ENCODE measurements around the gene DPYD.

Gene DPYD

GRCh38 chr1:97196825-97197516 lies 723.9 kb downstream of the DPYD start:
- H3K4me3 ChIP-seq (IDR thresholded peaks at IDR 0.05; ENCODE audit: insufficient read depth, low read depth, low read length), result no peak overlapping the region
- no peak overlapping the region for H3K27ac ChIP-seq
- TF ChIP-seq CTCF (conservative IDR thresholded peaks at IDR 0.05; ENCODE audit: low read depth, low read length), result no peak
- no peak overlapping the region for H3K4me2 ChIP-seq
- H3K36me3 ChIP-seq (ENCODE audit: insufficient read depth), result no peaks in the 10 kb centered on the region
- H4K20me1 ChIP-seq (ENCODE audit: insufficient read depth), result no peaks in the 10 kb centered on the region
- H3K4me1 ChIP-seq (ENCODE audit: low read depth, poor library complexity, severe bottlenecking), result no peaks in the 10 kb centered on the region
- H2AFZ ChIP-seq (ENCODE audit: low read depth), result no peak overlapping the region
- H3K79me2 ChIP-seq (ENCODE audit: insufficient read depth, low read depth), result no peaks in the 10 kb centered on the region
- no peaks in the 10 kb centered on the region for H3K27me3 ChIP-seq (ENCODE audit: insufficient read depth, low read depth)
- H3K9ac ChIP-seq, result no peak overlapping the region

GRCh38 chr1:97192872-97193572 lies 727.8 kb downstream of the DPYD start:
- Histone ChIP-seq H4K20me1 (ENCODE audit: insufficient read depth) (no peaks in the 10 kb centered on the region), H3K4me3 (IDR thresholded peaks at IDR 0.05; ENCODE audit: insufficient read depth, low read depth, low read length) (no peak overlapping the region), H3K9ac (no peak overlapping the region), H3K27ac (no peak overlapping the region), H3K4me1 (ENCODE audit: low read depth, poor library complexity, severe bottlenecking) (no peaks in the 10 kb centered on the region), H3K27me3 (ENCODE audit: insufficient read depth, low read depth) (no peaks in the 10 kb centered on the region), H3K36me3 (ENCODE audit: insufficient read depth) (no peaks in the 10 kb centered on the region), H3K79me2 (ENCODE audit: insufficient read depth, low read depth) (no peaks in the 10 kb centered on the region), H3K4me2 (no peak overlapping the region), H2AFZ (ENCODE audit: low read depth) (no peak overlapping the region)
- no peak for TF ChIP-seq CTCF (conservative IDR thresholded peaks at IDR 0.05; ENCODE audit: low read depth, low read length)

GRCh38 chr1:97190326-97190725 lies 730.5 kb downstream of the DPYD start:
- Histone ChIP-seq H3K36me3 (ENCODE audit: insufficient read depth) (no peaks in the 10 kb centered on the region), H3K9ac (no peak overlapping the region), H3K27me3 (ENCODE audit: insufficient read depth, low read depth) (no peaks in the 10 kb centered on the region), H2AFZ (ENCODE audit: low read depth) (no peak overlapping the region), H3K79me2 (ENCODE audit: insufficient read depth, low read depth) (no peaks in the 10 kb centered on the region), H3K4me3 (IDR thresholded peaks at IDR 0.05; ENCODE audit: insufficient read depth, low read depth, low read length) (no peak overlapping the region), H4K20me1 (ENCODE audit: insufficient read depth) (no peaks in the 10 kb centered on the region), H3K27ac (no peak overlapping the region), H3K4me2 (no peak overlapping the region), H3K4me1 (ENCODE audit: low read depth, poor library complexity, severe bottlenecking) (no peaks in the 10 kb centered on the region)
- no peak for TF ChIP-seq CTCF (conservative IDR thresholded peaks at IDR 0.05; ENCODE audit: low read depth, low read length)

GRCh38 chr1:97186381-97186780 lies 734.5 kb downstream of the DPYD start:
- no peak; the same call in 1 of the 2 replicates for TF ChIP-seq CTCF (conservative IDR thresholded peaks at IDR 0.05; ENCODE audit: low read depth, low read length)
- H2AFZ ChIP-seq (ENCODE audit: low read depth), result no peak overlapping the region
- no peaks in the 10 kb centered on the region for H3K4me1 ChIP-seq (ENCODE audit: low read depth, poor library complexity, severe bottlenecking)

More at GRCh38 chr1:97186381-97186780, 734.5 kb downstream of the DPYD start:
- Histone ChIP-seq H3K4me3 (IDR thresholded peaks at IDR 0.05; ENCODE audit: insufficient read depth, low read depth, low read length) (no peak overlapping the region), H4K20me1 (ENCODE audit: insufficient read depth) (no peaks in the 10 kb centered on the region), H3K27me3 (ENCODE audit: insufficient read depth, low read depth) (no peaks in the 10 kb centered on the region), H3K79me2 (ENCODE audit: insufficient read depth, low read depth) (no peaks in the 10 kb centered on the region), H3K27ac (no peak overlapping the region), H3K9ac (no peak overlapping the region), H3K36me3 (ENCODE audit: insufficient read depth) (no peaks in the 10 kb centered on the region), H3K4me2 (no peak overlapping the region)
